Natural killer cell (primary cell): ENCODE measurements around the gene CCDC178. TPM values are rescaled to one million over a fixed set of nuclear protein-coding genes. Genes with fewer than 3 reads are reported as not detected.

Source experiments
- ATAC-seq, 3 donors: fragments of 150-1000 bp in 2 of 3; fragments of 200-7000 bp in 1 of 3; cut with Tn5 transposase; 1 replicate in 1 of 3; 2 replicates in 2 of 3; pipeline ENCODE4 v1.10.0; 2021; ENCODE audit warnings: mild to moderate bottlenecking in 2 of 3, moderate library complexity in 2 of 3
- DNase-seq, 2 donors: peaks; one replicate each; pipeline versions ENCODE4 v3.0.0 to v3.0.0-alpha.2; 2013 to 2021; ENCODE audit warnings: mixed read lengths in 1 of 2
- H3K27ac ChIP-seq: one replicate; pipeline ENCODE4 v1.5.1; 2013; ENCODE audit warnings: mild to moderate bottlenecking, low read length
- H3K27me3 ChIP-seq: one replicate; pipeline ENCODE4 v1.6.1; 2013; ENCODE audit warnings: low read length; ENCODE audit not compliant: control insufficient read depth, insufficient read depth
- H3K36me3 ChIP-seq: one replicate; pipeline ENCODE4 v1.6.1; 2013; ENCODE audit warnings: low read length; ENCODE audit not compliant: control insufficient read depth, insufficient read depth
- H3K4me1 ChIP-seq: one replicate; pipeline ENCODE4 v1.6.1; 2013; ENCODE audit warnings: low read length; ENCODE audit not compliant: control insufficient read depth, insufficient read depth
- H3K4me3 ChIP-seq: one replicate; pipeline ENCODE4 v1.5.1; 2013; ENCODE audit warnings: low read length
- H3K9me3 ChIP-seq: one replicate; pipeline ENCODE4 v1.6.1; 2013; ENCODE audit warnings: low read length; ENCODE audit not compliant: control insufficient read depth, insufficient read depth
- H3K27ac Mint-ChIP-seq, 2 donors: one replicate each; pipeline ENCODE4 v1.8.0; 2022; ENCODE audit warnings: mild to moderate bottlenecking in 2 of 2, mixed read lengths in 2 of 2, moderate library complexity in 1 of 2
- H3K27me3 Mint-ChIP-seq, 2 donors: one replicate each; pipeline ENCODE4 v1.8.0; 2022; ENCODE audit warnings: low read depth in 2 of 2, mixed read lengths in 2 of 2
- H3K36me3 Mint-ChIP-seq: one replicate; pipeline ENCODE4 v1.8.0; 2022; ENCODE audit warnings: mixed read lengths
- H3K4me1 Mint-ChIP-seq, 2 donors: one replicate each; pipeline ENCODE4 v1.8.0; 2022; ENCODE audit warnings: mixed read lengths in 2 of 2
- H3K4me3 Mint-ChIP-seq: one replicate; pipeline ENCODE4 v1.8.0; 2022; ENCODE audit warnings: mild to moderate bottlenecking, moderate library complexity, mixed read lengths
- H3K9me3 Mint-ChIP-seq, 2 donors: one replicate each; pipeline ENCODE4 v1.8.0; 2022; ENCODE audit warnings: mixed read lengths in 2 of 2
- WGBS: methylation state at CpG from one replicate; pipeline ENCODE4 v1.1.7; 2013; ENCODE audit warnings: missing lambda C conversion rate; ENCODE audit not compliant: insufficient coverage; 5-methylcytosine and 5-hydroxymethylcytosine counted together
- intact Hi-C: fragments of 100-400 bp; cut with micrococcal nuclease; formaldehyde crosslinking; loops from one replicate; pipeline ENCODE4 v1.14.2; 2022
- total RNA-seq, 4 donors: library from RNA; stranded (reverse); fragments of 120-200 nt in 1 of 4; gene quantifications; one replicate each; pipeline versions ENCODE4 v1.2.3 to v1.2.4, GENCODE V29; 2013 to 2022
- TF ChIP-seq, protein P1 (sequence below): fragments of 200-600 bp; IDR thresholded peaks from one replicate; pipeline ENCODE4 v1.8.0; 2022; ENCODE audit warnings: antibody characterized with exemption

The CCDC178 gene
- total RNA-seq, 3 donors from 2014 or later (not counting 1 experiment from before 2014, with no cell fraction given): not detected

DNA sequence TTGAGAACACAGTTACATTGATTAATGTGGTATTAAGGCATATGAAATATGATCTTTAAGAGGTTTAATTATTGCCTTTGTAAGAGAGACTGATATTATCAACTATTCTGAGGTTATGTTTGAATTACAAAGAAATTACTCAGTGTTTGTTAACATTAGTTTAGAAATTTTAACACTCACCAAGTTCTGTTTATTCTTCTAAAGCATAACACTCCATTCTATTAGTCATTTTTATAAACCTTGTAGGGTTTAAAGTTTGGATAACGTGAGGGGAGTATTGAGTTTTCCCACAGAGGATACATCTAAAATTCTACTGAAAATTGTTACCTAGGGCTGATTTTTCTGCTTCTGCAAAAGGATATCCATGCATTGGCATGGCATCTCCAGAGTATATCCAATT lies 7.7 kb downstream of the CCDC178 start:
- Histone ChIP-seq H3K9me3 (no peaks in the 10 kb centered on the region), H3K27me3 (no peaks in the 10 kb centered on the region), H3K4me1 (no peaks in the 10 kb centered on the region), H3K27ac (no peak overlapping the region), H3K4me3 (no peak overlapping the region), H3K36me3 (no peaks in the 10 kb centered on the region)
- Mint-ChIP-seq H3K36me3 (no peaks in the 10 kb centered on the region), H3K4me3 (no peak overlapping the region), H3K4me1 (no peaks in the 10 kb centered on the region), H3K9me3 (peaks cover 0 to 11% of the 10 kb centered on the region in 2 donors), H3K27me3 (no peaks in the 10 kb centered on the region), H3K27ac (no peak overlapping the region)
- ATAC-seq (no peak), DNase-seq (no peak)
- WGBS: no CpG with 5 or more reads among the region's 1 CpG
- intact Hi-C loops: no loop called here
- TF ChIP-seq, protein P1, sequence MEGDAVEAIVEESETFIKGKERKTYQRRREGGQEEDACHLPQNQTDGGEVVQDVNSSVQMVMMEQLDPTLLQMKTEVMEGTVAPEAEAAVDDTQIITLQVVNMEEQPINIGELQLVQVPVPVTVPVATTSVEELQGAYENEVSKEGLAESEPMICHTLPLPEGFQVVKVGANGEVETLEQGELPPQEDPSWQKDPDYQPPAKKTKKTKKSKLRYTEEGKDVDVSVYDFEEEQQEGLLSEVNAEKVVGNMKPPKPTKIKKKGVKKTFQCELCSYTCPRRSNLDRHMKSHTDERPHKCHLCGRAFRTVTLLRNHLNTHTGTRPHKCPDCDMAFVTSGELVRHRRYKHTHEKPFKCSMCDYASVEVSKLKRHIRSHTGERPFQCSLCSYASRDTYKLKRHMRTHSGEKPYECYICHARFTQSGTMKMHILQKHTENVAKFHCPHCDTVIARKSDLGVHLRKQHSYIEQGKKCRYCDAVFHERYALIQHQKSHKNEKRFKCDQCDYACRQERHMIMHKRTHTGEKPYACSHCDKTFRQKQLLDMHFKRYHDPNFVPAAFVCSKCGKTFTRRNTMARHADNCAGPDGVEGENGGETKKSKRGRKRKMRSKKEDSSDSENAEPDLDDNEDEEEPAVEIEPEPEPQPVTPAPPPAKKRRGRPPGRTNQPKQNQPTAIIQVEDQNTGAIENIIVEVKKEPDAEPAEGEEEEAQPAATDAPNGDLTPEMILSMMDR: no peak

DNA sequence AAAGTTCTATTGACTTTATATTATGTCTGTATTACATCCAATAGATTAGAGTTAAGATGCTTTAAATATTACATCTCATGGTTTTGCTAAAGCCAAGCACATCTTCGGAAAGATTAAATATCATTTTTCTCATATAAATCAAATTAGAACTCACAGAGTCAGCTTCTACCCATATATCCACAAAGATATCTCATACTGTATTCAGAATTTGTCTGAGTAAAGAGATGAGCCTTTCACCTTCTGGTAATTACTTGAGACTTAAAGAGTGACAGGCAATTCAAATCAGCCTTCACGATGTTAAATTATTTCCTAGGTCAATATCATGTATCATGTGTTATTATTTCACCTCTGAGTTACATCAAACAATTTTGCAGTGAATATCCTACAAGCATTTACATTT lies 13.0 kb downstream of the CCDC178 start:
- H3K27me3 Mint-ChIP-seq: no peaks in the 10 kb centered on the region
- H3K9me3 Mint-ChIP-seq: peaks cover 3 to 6% of the 10 kb centered on the region in 2 donors
- H3K27me3 ChIP-seq: no peaks in the 10 kb centered on the region
- TF ChIP-seq, protein P1: no peak
- no peak overlapping the region for H3K4me3 ChIP-seq
- H3K9me3 ChIP-seq: no peaks in the 10 kb centered on the region
- ATAC-seq (no peak), DNase-seq (no peak)
- intact Hi-C loops: no loop called here
- no peaks in the 10 kb centered on the region for H3K4me1 Mint-ChIP-seq
- H3K27ac ChIP-seq: no peak overlapping the region
- H3K27ac Mint-ChIP-seq: no peak overlapping the region
- WGBS: no CpG with 5 or more reads among the region's 2 CpGs
- no peak overlapping the region for H3K4me3 Mint-ChIP-seq
- H3K36me3 Mint-ChIP-seq: no peaks in the 10 kb centered on the region
- no peaks in the 10 kb centered on the region for H3K36me3 ChIP-seq
- no peaks in the 10 kb centered on the region for H3K4me1 ChIP-seq

DNA sequence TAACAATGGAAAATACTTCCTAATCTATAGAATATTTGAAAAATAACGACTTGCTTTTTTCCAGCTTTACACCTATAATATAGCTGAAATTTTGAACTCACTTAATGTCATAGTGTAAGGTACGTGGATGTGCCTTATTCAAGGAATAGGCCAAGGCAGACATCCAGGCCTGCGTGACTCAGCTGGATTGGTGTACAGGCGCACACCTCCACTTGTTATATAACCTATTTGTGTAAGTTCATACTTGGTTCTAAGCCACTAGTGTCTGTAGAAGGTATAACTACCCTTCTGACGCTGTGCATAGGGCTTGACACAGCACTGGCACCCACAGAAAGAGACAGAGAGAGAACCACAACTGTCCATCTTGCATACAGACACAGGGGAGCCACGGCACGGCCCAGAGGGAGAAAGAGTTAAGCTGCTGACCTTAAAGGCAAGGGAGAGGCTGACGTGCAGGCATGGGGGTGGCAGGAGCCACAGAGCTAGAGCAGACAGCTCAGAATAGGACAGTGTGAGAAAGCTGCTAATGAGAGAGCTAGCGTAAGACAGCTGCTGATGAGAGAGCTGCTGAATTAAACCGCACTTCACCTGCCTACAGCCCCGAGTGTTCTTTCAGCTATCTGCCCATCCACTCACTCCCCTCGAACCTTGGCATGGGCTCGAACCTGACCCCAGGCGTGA lies 16.1 kb downstream of the CCDC178 start:
- no peak for ATAC-seq
- TF ChIP-seq, protein P1: no peak
- no peaks in the 10 kb centered on the region for H3K4me1 Mint-ChIP-seq
- H3K9me3 Mint-ChIP-seq: peaks cover 9 to 11% of the 10 kb centered on the region in 2 donors
- no peak overlapping the region for H3K4me3 Mint-ChIP-seq
- Histone ChIP-seq H3K9me3 (no peaks in the 10 kb centered on the region), H3K4me1 (no peaks in the 10 kb centered on the region), H3K36me3 (no peaks in the 10 kb centered on the region), H3K27me3 (no peaks in the 10 kb centered on the region), H3K27ac (no peak overlapping the region), H3K4me3 (no peak overlapping the region)
- H3K27ac Mint-ChIP-seq: no peak overlapping the region
- H3K27me3 Mint-ChIP-seq: no peaks in the 10 kb centered on the region
- intact Hi-C loops: no loop called here
- 84% methylated on average over 12 of the region's 14 CpGs for WGBS
- H3K36me3 Mint-ChIP-seq: no peaks in the 10 kb centered on the region
- DNase-seq: no peak

DNA sequence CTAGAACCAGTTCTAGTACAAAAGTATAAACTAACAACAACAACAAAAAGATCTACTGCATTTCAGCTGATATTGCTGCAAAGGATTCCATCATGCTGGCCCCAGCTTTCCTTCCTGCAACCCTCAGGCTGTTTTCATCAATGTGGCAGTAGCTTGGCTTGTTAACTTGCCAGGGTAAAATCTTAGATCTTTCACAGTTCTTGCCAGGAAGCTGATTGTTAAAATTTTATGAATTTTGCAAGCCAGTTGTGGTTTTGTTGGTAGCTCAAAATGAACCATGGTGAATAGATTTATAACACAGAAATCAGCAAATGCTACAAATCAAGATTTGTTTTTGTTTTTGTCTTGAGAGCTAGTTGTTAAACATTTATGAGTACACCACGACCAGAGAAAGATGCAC lies 19.3 kb downstream of the CCDC178 start:
- no peak for ATAC-seq
- Histone ChIP-seq H3K4me1 (no peaks in the 10 kb centered on the region), H3K4me3 (no peak overlapping the region), H3K9me3 (no peaks in the 10 kb centered on the region), H3K27ac (no peak overlapping the region), H3K27me3 (no peaks in the 10 kb centered on the region), H3K36me3 (no peaks in the 10 kb centered on the region)
- no peak for DNase-seq
- Mint-ChIP-seq H3K4me3 (no peak overlapping the region), H3K36me3 (no peaks in the 10 kb centered on the region), H3K27ac (no peak overlapping the region), H3K4me1 (no peaks in the 10 kb centered on the region), H3K27me3 (no peaks in the 10 kb centered on the region), H3K9me3 (peaks cover 10 to 11% of the 10 kb centered on the region in 2 donors)
- intact Hi-C loops: no loop called here
- TF ChIP-seq, protein P1: no peak
- 71% methylated on average over 1 of the region's 1 CpG for WGBS
